Cerebellar nuclear complex (tissue), 1 donor: ENCODE measurements around the gene NUP42.

Experiments
- DNase-seq, 2 experiments: peaks; one replicate each; lab custom pipeline; 2025; lab: John Stamatoyannopoulos, UW

The NUP42 gene

GRCh38 chr7:23234569-23235296 is 52.9 kb downstream of the NUP42 start:
- no peak for DNase-seq

DNA sequence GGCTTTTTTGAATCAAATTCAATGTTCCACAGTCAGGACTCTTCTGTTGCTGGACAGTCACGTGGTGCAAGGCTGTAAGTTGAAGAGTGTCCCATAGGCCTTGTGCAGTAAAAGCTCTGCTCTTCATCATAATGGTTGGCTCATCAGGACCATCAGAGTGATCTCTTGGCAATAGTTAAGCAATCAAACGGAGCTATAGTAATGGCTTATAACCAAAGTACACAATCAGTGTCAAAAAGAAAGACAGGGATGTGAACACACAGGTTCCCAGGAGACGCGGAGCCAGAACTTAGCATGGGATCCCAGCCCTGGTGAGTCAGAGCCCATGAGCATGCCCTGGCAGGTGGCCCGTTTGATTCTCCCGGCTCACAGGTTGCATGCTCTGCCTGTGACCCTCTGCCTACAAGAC is 54.0 kb downstream of the NUP42 start:
- no peak for DNase-seq

DNA sequence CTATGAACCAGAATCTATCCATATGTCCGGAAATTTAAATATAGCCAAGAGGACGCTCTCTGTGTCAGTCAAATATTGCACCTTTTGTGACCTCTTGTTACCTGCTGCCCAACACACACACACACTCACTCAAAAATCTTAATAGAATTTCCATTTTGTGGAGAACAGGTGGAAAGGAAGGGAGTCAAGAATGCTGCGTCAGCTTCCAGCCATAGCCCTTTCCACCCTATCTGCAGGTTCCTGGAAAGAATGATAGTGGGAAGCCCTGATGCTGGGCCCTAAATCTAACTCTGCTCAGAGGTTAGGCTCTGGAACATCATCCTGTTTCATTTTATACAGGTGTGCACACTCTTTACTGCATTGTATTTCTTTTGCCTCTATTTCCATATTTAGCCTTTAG is 55.2 kb downstream of the NUP42 start:
- DNase-seq, result no peak

DNA sequence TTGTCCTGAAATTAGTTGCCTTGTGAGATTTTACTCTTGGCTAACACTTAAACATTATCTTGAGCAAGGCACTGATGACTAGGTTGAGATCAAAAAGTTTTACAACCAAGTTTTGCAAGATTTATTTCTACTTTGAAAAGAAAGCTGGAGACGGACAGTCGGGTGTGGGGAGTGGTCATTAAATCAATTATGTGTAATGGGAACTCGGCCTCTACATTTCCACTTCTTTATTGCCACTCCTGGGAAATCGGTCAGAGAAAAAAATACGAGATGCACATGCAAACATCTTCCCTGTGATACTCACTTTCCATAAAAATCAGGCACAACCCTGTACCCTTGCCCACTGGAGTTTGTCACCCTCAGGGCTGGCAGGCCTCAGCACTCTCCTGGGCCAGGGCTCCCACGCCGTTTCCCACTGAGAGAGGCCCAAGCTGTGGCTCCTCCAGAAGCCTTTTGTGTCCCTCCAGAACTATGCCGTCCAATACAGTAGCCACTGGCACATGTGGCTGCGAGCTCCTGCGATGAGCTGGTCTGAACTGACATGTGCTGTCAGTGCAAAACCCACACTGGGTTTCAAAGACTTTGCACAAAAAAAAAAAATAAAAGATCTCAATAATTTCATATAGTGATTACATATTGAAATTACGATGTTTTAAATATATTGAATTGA is 57.3 kb downstream of the NUP42 start:
- DNase-seq, result no peak

DNA sequence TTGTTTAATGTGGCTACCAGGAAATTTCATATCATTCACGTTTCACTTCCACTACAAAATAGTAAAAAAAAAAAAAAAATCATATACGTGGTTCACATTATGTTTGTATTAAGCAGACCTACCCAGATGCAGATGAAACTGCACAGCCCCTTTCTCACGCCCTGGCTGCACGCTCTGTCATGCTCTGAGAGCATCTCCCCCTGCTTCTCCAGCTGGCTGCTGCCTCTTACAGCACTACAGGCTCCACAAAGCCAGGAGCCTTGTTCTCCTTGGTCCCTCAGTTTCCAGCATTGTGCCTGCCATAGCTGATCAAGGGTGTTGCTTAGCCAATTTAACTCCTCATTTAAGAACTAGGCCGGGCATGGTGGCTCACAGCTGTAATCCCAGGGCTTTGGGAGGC is 57.9 kb downstream of the NUP42 start:
- no peak for DNase-seq

GRCh38 chr7:23242321-23242720 is 60.5 kb downstream of the NUP42 start:
- no peak for DNase-seq

DNA sequence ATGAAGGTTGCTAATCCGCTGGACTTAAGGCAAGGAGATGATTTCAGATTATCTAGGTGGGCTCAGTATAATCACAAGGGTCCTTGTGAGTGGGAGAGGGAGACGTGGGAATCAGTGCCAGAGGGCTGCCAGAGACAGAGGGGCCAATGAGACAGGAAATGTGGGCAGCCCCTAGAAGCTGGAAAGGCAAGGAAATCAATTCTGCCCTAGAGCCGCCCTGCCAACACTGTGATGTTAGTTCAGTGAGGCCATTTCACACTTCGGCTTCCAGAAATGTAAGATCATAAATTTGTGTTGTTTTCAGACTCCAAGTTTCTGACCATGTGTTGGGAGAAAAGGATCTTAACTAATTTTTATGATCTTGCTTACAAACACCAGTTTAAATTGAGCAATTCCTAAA is 61.1 kb downstream of the NUP42 start:
- DNase-seq, result no peak

- DNase-seq, result no peak
Observed at GRCh38 chr7:23246555-23246954, 64.7 kb downstream of the NUP42 start, which contains the start of gene GPNMB. Gene GPNMB (plus strand): TSS chr7:23246775. CDS start chr7:23246858, 83 bp downstream.

- no peak for DNase-seq
Observed at GRCh38 chr7:23247046-23247602, 65.3 kb downstream of the NUP42 start.

DNA sequence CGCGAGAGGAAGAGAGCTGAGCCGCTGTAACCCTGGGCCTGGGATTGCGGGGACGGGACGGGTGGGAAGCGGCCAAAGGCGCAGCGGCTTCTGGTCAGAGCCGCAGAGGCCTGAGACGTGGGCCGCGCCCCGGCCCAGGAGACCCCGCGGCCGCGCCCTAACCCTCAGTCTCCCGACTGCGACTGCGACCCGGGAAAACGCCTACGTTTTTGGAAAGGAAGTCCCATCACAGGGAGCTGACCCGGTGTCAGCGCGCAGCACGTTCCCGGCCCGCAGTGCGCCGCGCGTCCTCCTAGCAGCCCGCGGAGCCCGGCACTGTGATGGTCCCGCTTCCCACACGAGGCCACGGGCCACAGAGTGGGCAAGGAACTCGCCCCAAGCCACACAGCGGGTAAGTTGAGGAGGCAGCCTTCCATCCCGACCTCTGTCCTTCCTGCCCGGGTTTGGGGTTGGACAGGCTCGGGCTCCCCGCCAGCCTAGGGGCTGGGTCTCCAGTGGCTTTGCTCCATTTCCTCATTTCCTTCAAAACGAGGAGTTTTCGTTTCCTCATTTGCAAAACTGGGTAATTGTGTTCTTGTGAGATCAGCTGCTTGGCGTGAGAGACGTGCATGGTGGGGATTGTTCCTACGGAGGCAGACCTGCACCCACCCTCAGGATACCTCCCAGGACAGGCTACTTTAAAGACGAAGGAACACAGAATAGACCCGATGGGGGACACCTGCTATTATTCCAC is 65.9 kb downstream of the NUP42 start:
- no peak for DNase-seq

DNA sequence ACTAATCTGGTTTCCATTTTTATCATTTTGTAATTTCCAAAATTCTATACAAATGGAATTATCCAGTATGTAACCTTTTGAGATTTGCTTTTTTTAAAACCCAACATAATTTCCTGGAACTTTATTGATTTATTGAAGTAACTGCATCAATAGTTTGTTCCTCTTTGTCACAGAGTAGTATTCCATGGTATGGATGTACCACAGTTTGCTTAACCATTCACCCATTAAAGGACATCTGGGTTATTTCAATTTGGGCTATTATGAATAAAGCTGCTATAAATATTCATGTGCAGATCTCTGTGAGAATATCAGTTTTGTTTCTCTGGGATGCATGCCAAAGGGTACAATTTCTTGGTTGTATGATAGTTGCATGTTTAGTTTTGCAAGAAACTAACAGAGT is 67.6 kb downstream of the NUP42 start:
- no peak for DNase-seq
